Measurements from ENCODE around the gene UCN3.
"Not testable (repeated sequence)": the region's sequence is repeated elsewhere in the genome, so short reads cannot be mapped to it uniquely, and the experiment has no call there.

The UCN3 gene

DNA sequence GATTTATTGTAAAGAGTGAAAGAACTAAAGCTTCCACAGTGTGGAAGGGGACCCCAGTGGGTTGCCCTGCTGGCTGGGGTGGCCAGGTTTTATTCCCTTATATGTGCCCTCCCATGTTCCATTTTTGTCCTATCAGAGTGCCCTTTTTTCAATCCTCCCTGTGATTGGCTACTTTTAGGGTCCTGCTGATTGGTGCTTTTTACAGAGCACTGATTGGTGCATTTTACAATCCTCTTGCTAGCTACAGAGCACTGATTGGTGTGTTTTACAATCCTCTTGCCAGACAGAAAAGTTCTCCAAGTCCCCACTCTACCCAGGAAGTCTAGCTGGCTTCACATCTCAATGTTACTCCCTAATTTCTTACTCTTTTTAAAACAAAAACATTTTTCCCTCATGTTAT is 46.0 kb downstream of the UCN3 start:
- DNase-seq (ENCODE audit: low read depth in 2 of 2) = not testable (repeated sequence)

DNA sequence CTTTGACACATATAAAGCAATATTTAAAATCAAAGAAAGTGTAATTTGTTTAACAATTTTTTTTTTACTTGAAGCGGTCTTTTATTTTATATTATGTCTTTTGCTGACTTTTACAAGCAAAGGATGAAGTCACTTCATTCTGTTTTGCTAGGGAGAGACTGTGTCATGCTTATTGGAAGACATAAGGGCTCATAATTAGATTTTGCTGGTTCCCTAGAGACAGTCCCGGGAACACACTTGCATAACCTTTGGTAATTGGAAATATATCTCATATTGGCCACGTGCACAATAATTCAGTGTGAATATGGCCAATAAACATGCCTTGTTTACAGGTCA is 47.1 kb downstream of the UCN3 start:
- DNase-seq (ENCODE audit: low read depth in 2 of 2) = no peak

DNA sequence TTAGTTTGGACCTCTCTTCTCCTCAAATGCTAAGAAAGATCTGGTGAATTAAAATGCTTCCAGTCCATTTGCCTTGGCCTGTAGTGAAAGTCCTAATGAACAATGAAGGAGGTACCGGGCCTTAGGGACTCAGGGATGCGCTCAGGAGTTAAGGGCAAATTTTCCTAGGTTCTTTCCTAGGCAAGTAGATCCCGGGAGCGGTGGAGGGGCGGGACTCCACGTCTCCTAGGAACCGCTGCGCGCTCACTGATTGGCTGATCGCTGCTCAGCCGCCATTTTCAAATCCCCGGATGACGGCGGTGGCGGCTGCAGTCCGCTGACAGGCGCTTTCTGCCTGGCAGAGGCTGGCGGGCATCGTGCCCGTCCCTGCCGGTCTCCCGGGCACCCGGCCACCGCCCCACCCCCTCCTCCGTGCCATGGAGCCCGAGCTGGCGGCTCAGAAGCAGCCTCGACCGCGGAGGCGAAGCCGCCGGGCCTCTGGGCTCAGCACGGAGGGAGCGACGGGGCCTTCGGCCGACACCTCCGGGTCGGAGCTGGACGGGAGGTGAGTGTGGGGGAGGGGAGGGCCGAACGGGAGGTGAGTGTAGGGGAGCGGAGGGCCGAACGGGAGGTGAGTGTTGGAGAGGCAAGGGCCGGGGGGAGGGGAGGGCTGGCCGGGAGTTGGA is 47.6 kb downstream of the UCN3 start, which contains the start of gene NET1:
Gene NET1, plus strand, starts transcription at position 281 of the 665 bp plus-strand sequence. Its CDS starts 136 bp downstream, at position 417.
- DNase-seq (ENCODE audit: low read depth in 2 of 2) = peak; percentile 8 to 49

DNA sequence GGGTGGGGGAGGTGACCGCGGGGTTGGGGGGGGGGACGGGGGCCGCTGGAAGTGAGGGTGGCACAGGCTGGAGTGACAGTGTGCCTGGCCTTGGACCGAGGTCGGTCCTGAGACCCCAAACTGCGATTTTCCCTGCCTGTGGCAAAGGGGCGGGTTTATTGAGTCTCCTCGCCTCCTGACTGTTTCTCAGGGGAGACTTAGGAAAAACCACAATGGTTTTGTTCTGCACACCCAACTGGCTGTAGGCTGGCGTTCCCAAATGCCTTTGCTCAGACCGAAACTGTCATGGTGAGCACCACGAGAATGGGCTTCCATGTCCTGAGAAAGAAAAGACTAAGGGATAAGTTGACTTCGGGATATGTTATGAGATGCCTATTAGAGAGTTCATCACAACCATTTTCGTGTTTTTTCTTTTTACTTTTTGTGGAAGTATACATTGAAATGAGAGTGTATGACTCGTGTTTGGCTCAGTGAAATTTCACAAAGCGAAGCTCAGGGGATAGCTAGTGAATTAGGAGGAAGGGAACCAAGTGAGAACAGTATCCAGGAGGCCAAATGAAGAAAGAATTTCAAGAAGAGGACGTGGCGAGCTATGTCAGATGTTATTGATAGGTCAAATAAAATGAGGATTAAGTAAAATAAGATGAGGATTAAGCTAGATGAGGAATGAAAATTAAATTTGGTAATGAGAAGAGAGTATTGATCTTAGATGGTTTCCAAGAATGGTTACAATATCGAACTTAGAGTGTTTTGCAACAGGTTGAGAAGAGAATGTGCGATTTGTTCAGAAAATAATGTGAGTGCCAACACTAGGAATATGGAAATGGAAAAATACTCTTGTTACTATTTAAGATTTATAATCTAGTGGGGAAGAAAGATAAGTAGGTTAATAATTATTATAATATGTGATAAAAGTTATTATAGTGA is 48.5 kb downstream of the UCN3 start:
- DNase-seq (ENCODE audit: low read depth in 2 of 2) = no peak

DNA sequence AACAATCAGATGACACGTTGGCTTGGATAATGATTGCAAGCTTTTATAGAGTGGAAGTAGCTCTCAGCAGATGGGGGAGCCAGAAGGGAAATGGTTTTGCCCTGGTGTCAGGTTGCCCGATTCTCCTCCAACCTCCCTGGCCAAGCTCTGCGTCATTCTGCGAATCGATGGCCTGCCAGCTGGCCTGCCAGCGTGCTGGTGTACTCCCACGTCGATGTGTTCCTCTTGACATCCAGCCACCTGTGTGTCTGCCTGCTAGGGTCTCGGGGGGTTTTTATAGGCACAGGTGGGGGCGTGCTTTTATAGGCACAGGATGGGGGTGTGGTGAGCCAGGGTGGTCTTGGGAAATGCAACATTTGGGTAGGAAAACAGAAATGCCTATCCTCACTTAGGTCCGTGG is 52.2 kb downstream of the UCN3 start:
- DNase-seq (ENCODE audit: low read depth in 2 of 2) = no peak

DNA sequence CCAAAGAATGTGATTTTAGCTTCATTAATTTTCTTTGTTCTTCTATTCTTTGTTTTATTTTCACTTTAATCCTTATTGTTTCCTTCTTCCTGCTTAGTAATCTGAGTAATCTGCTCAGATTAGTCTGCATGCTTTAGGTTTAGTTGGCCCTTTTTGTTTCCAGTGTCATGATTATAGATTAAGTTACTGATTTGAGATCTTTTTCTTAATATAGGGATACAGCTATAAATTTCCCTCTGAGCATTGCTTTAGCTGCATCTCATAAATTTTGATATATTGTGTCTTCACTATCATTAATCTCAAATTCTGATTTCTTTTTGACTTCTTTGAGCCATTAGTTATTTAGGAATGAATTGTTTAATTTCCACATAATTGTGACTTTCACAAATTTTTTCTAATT is 53.8 kb downstream of the UCN3 start:
- DNase-seq (ENCODE audit: low read depth in 2 of 2) = no peak

DNA sequence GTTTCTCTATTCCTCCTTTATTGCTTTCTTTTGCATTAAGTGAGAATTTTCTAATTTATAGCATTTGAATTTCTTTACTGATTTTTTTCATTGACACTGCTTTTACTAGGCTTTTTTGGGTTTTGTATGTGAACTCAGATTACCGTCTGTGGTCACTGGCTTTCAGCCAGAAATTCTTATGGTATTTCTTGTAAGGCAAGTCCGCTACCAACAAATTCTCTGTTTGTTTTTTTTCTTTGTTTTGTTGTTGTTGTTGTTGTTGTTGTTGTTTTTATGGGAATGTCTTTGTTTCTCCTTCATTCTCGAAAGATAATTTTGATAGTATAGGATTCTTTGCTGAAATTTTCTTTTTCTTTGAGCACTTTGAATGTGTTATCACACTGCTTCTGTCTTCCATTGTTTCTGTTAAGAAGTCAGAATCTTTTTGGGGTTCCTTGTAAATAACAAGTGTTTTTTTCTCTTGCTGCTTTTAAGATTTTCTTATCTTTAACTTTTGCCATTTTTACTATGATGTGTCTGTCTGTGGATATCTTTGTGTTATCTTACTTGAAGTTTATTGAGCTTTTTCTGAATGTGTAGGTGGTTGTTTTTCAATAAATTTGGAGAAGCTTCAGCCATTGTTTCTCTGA is 54.8 kb downstream of the UCN3 start:
- DNase-seq (ENCODE audit: low read depth in 2 of 2) = no peak

DNA sequence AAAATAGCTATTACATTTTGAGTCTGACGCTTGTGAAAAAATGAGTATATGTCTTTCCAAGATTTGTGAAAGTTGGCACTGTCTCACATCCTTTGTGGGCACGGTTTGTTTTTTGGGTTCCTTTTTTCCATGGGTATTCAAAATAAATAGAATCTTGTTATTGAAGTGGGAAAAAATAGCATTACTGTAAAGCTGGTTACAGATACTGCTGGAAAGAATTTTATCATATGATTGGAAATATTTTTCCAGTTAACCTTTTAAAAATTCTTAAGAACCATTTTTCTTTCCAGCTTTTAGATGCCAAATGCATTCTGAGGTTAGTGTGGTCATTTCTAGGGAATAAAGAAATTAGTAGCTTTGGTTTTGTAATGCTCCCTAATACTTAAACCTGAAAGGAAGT is 59.0 kb downstream of the UCN3 start:
- DNase-seq (ENCODE audit: low read depth in 2 of 2) = no peak

Measured in stimulated activated CD8-positive, alpha-beta memory T cell treated with anti-CD3 and anti-CD28 coated beads, Interleukin-2, amount 100 ng/mL, for 1 hour (primary cell).